Ishikawa (cell line): ENCODE measurements around the gene FN3K.

Source experiments
- CEBPB ChIP-seq: IDR thresholded peaks from 2 replicates; pipeline ENCODE4 v1.6.1; 2012
- CREB1 ChIP-seq: IDR thresholded peaks from 2 replicates; pipeline ENCODE4 v1.6.1; 2012; ENCODE audit warnings: low read depth
- EGR1 ChIP-seq: IDR thresholded peaks from 2 replicates; pipeline ENCODE4 v1.6.1; 2012
- EP300 ChIP-seq: IDR thresholded peaks from 2 replicates; pipeline ENCODE4 v1.6.1; 2012; ENCODE audit warnings: borderline replicate concordance
- FOXM1 ChIP-seq: IDR thresholded peaks from 2 replicates; pipeline ENCODE4 v1.6.1; 2012; ENCODE audit warnings: low read depth, borderline replicate concordance
- MAX ChIP-seq: IDR thresholded peaks from 2 replicates; pipeline ENCODE4 v1.6.1; 2012
- NFIC ChIP-seq: IDR thresholded peaks from 2 replicates; pipeline ENCODE4 v1.6.1; 2012
- RAD21 ChIP-seq: IDR thresholded peaks from 2 replicates; pipeline ENCODE4 v1.6.1; 2012; ENCODE audit warnings: low read depth
- REST ChIP-seq: IDR thresholded peaks from 2 replicates; pipeline ENCODE4 v1.6.1; 2012; ENCODE audit warnings: low read depth, mild to moderate bottlenecking
- TAF1 ChIP-seq: IDR thresholded peaks from 2 replicates; pipeline ENCODE4 v1.6.1; 2012; ENCODE audit warnings: low read depth, mild to moderate bottlenecking
- TCF12 ChIP-seq: IDR thresholded peaks from 2 replicates; pipeline ENCODE4 v1.6.1; 2012; ENCODE audit warnings: low read depth
- TEAD4 ChIP-seq: IDR thresholded peaks from 2 replicates; pipeline ENCODE4 v1.6.1; 2012
- YY1 ChIP-seq: IDR thresholded peaks from 2 replicates; pipeline ENCODE4 v1.6.1; 2012; ENCODE audit warnings: low read depth
- ZBTB7A ChIP-seq: IDR thresholded peaks from 2 replicates; pipeline ENCODE4 v1.6.1; 2012; ENCODE audit warnings: low read depth
- TF ChIP-seq, protein P1 (sequence below): IDR thresholded peaks from 2 replicates; pipeline ENCODE4 v1.6.1; 2012

Gene FN3K

GRCh38 chr17:82775001-82775823 lies 39.8 kb downstream of the FN3K start:
- no peak for TF ChIP-seq REST
- no peak for TF ChIP-seq CEBPB
- TF ChIP-seq RAD21: peak; percentile 45
- no peak for TF ChIP-seq FOXM1

- TF ChIP-seq EGR1 (no peak), TEAD4 (no peak), ZBTB7A (no peak), TAF1 (no peak), NFIC (no peak)
Measured at GRCh38 chr17:82776454-82776853, 41.0 kb downstream of the FN3K start.

GRCh38 chr17:82779541-82779940 lies 44.1 kb downstream of the FN3K start:
- no peak for TF ChIP-seq EP300
- TF ChIP-seq CEBPB: no peak
- no peak for TF ChIP-seq TCF12
- TF ChIP-seq TEAD4: no peak
- TF ChIP-seq RAD21: no peak
- TF ChIP-seq, protein P1, sequence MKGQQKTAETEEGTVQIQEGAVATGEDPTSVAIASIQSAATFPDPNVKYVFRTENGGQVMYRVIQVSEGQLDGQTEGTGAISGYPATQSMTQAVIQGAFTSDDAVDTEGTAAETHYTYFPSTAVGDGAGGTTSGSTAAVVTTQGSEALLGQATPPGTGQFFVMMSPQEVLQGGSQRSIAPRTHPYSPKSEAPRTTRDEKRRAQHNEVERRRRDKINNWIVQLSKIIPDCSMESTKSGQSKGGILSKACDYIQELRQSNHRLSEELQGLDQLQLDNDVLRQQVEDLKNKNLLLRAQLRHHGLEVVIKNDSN: no peak
- TF ChIP-seq REST: no peak
- no peak for TF ChIP-seq TAF1
- TF ChIP-seq NFIC: no peak
- no peak for TF ChIP-seq MAX
- TF ChIP-seq ZBTB7A: no peak
- no peak for TF ChIP-seq YY1
- TF ChIP-seq CREB1: no peak
- TF ChIP-seq EGR1: no peak
- no peak for TF ChIP-seq FOXM1

DNA sequence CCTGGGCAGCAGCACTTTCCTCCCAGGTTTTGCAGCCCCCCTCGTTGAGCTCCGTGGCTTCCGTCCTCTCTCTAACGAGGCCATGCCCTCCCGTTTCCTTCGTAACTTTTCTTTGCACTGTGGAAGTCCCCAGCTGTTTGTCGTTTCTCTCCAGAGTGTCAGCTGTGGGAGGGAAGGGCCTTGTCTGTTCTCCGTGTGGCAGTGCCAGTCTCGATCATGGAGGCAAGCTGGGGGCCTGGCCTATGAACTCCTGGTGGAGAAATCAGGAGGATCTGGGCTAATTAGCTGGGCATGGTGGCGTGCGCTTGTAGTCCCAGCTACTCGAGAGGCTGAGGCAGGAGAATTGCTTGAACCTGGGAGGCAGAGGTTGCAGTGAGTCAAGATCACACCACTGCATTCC lies 44.8 kb downstream of the FN3K start:
- TF ChIP-seq REST (no peak), EGR1 (no peak), FOXM1 (no peak), TAF1 (no peak), CEBPB (no peak), ZBTB7A (no peak), TCF12 (no peak)
- TF ChIP-seq, protein P1: no peak
